ENCODE data around the gene TUBB2B. TPM values are rescaled to one million over a fixed set of nuclear protein-coding genes. Genes with fewer than 3 reads are reported as not detected.
A peak's percentile ranks its signal among the peaks of the same experiment; 100 is the strongest.

TUBB2B gene
- total and polyA plus RNA-seq, 4 donors, result 0.85 to 4.3 (median 2.6) TPM

DNA sequence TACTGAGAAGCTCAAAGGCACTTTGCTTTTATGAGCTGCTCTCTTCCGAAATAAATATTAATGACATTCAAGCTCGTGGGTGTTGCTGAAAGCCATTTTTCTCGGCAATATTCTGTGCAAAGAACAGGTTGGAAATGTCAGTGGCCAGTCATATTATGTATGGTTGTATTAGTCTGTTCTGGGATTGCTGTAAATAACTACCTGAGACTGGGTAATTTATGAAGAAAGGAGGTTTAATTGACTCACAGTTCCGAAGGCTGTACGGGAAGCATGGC is 32.1 kb downstream of the TUBB2B start:
- DNase-seq, result no peak
- Histone ChIP-seq H3K27ac (ENCODE audit: low read depth in 1 of 2, low read length in 1 of 2) (no peak overlapping the region), H3K9ac (ENCODE audit: insufficient read depth in 1 of 2, low read length in 2 of 2) (no peak overlapping the region), H3K4me3 (no peak overlapping the region), H3K27me3 (ENCODE audit: control insufficient read depth in 3 of 3, insufficient read depth in 3 of 3, low read length in 2 of 3) (no peaks in the 10 kb centered on the region), H3K9me3 (ENCODE audit: control insufficient read depth in 4 of 4, insufficient read depth in 3 of 4, low read length in 3 of 4) (no peaks in the 10 kb centered on the region), H3K4me1 (ENCODE audit: control insufficient read depth in 5 of 5, insufficient read depth in 5 of 5, low read length in 5 of 5) (no peaks in the 10 kb centered on the region), H3K36me3 (ENCODE audit: control insufficient read depth in 4 of 4, insufficient read depth in 4 of 4, low read length in 4 of 4) (no peaks in the 10 kb centered on the region)
- TF ChIP-seq, protein P1, sequence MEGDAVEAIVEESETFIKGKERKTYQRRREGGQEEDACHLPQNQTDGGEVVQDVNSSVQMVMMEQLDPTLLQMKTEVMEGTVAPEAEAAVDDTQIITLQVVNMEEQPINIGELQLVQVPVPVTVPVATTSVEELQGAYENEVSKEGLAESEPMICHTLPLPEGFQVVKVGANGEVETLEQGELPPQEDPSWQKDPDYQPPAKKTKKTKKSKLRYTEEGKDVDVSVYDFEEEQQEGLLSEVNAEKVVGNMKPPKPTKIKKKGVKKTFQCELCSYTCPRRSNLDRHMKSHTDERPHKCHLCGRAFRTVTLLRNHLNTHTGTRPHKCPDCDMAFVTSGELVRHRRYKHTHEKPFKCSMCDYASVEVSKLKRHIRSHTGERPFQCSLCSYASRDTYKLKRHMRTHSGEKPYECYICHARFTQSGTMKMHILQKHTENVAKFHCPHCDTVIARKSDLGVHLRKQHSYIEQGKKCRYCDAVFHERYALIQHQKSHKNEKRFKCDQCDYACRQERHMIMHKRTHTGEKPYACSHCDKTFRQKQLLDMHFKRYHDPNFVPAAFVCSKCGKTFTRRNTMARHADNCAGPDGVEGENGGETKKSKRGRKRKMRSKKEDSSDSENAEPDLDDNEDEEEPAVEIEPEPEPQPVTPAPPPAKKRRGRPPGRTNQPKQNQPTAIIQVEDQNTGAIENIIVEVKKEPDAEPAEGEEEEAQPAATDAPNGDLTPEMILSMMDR (IDR thresholded peaks at IDR 0.05; ENCODE audit: control extremely low read depth, extremely low read depth), result no peak
- no peak for ATAC-seq (ENCODE audit: insufficient read depth, low FRiP score)
- 80 to 84% methylated on average over 5 of the region's 5 CpGs for WGBS, 2 donors

DNA sequence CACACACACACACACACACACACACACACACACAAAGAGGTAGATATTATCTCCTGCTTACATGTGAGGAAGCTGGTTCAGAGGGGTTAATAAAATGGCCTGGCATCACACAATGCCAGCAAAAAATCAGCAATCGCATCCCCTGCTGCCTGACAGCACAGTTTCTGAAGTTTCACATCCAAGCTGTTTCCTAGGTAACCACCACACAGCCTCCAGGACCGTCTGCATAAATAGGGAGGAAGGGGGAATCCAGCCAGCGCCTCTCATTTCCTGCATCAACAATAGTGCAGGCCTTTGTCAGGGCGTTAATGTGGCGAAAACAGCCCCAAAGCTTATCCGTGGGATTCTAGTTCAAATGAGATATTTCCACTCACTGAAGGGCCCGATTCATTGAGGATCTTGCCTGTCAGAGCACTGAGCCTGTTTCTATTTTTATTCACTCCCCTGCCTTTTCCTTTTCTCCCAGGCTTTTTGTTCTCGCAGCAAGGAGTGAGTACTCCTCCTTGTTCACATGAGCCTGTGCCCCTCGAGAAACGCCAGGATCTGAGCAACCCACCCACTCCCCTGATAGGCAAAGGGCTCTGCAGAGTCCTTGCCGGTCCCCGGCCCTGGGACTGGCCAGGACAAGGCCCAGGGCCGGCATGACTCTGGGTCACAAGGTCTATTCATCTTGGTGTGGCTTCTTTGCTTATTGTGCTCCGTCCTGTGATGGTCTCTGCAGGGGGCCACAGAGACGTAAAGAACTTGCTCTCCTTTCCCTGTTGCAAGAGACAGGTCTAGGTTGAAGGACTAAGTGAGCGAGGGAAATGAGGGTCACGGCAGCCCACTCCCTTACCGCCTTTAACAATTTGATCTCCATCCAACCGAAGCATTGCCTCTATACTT is 32.7 kb downstream of the TUBB2B start:
- Histone ChIP-seq H3K4me1 (ENCODE audit: control insufficient read depth in 5 of 5, insufficient read depth in 5 of 5, low read length in 5 of 5) (no peaks in the 10 kb centered on the region), H3K27ac (ENCODE audit: low read depth in 1 of 2, low read length in 1 of 2) (peak overlapping the region in 1 of 2 donors; percentile 46), H3K27me3 (ENCODE audit: control insufficient read depth in 3 of 3, insufficient read depth in 3 of 3, low read length in 2 of 3) (no peaks in the 10 kb centered on the region), H3K36me3 (ENCODE audit: control insufficient read depth in 4 of 4, insufficient read depth in 4 of 4, low read length in 4 of 4) (no peaks in the 10 kb centered on the region), H3K9me3 (ENCODE audit: control insufficient read depth in 4 of 4, insufficient read depth in 3 of 4, low read length in 3 of 4) (no peaks in the 10 kb centered on the region), H3K4me3 (no peak overlapping the region), H3K9ac (ENCODE audit: insufficient read depth in 1 of 2, low read length in 2 of 2) (no peak overlapping the region)
- TF ChIP-seq, protein P1 (IDR thresholded peaks at IDR 0.05; ENCODE audit: control extremely low read depth, extremely low read depth), result no peak
- no peak for ATAC-seq (ENCODE audit: insufficient read depth, low FRiP score)
- 58 to 70% methylated on average over 19 of the region's 19 CpGs for WGBS, 2 donors
- peak; percentile 62 to 75 (median 72) for DNase-seq

DNA sequence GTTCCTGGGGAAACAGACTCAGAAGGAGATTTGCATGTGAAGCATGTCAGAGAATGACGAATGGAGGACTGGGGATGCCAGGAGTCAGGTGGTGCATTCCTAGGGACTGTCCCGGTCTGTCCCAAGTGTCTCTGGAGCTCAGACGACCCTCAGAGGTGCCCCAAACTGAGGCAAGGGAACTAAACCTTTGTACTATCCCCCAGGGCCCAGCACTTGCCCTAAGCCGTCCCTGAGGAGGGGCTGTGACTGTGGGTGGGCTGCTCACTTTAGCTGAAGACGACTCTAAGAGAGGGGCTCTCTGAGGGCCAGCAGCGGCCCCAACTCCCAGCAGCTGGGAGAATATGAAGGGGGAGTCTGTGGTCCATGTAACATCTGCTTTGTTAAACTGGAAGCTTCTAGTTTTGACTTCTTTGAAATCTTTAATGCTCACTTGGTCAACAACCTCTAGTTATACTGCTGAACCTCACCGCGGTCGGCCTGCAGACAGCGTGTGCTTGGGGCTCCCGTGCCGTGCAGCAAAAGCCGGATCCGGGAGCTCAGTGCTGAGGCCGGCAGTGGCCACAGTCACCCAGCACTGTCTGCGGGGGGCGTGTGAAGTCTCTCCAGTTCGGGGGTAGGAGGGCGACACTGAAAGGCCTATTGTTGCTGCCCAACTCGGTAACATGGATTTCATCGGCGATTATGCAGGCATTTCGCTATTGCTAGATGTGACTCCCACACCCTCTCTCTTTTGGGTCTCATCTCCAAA is 34.2 kb downstream of the TUBB2B start:
- DNase-seq (no peak), ATAC-seq (ENCODE audit: insufficient read depth, low FRiP score) (no peak)
- H3K9ac ChIP-seq (ENCODE audit: insufficient read depth in 1 of 2, low read length in 2 of 2), result no peak overlapping the region
- no peaks in the 10 kb centered on the region for H3K27me3 ChIP-seq (ENCODE audit: control insufficient read depth in 3 of 3, insufficient read depth in 3 of 3, low read length in 2 of 3)
- no peaks in the 10 kb centered on the region for H3K9me3 ChIP-seq (ENCODE audit: control insufficient read depth in 4 of 4, insufficient read depth in 3 of 4, low read length in 3 of 4)
- 89 to 94% methylated on average over 23 of the region's 23 CpGs for WGBS, 2 donors
- TF ChIP-seq, protein P1 (IDR thresholded peaks at IDR 0.05; ENCODE audit: control extremely low read depth, extremely low read depth), result no peak
- no peaks in the 10 kb centered on the region for H3K36me3 ChIP-seq (ENCODE audit: control insufficient read depth in 4 of 4, insufficient read depth in 4 of 4, low read length in 4 of 4)
- H3K4me1 ChIP-seq (ENCODE audit: control insufficient read depth in 5 of 5, insufficient read depth in 5 of 5, low read length in 5 of 5), result no peaks in the 10 kb centered on the region
- no peak overlapping the region for H3K27ac ChIP-seq (ENCODE audit: low read depth in 1 of 2, low read length in 1 of 2)
- H3K4me3 ChIP-seq, result no peak overlapping the region
